Activated CD4-positive, alpha-beta T cell treated with anti-CD3 and anti-CD28 coated beads, Interleukin-2, amount 10 ng/mL, durations not matched to agents 7 days and 5 days (primary cell): ENCODE measurements around the gene ROR2. TPM values are rescaled to one million over a fixed set of nuclear protein-coding genes. Genes with fewer than 3 reads are reported as not detected.
A peak's percentile ranks its signal among the peaks of the same experiment; 100 is the strongest.

Source experiments
- CTCF ChIA-PET: fragments of 350-600 bp; sonication (Branson Sonifier 250); formaldehyde crosslinking; loops from one replicate; lab custom pipeline; 2021; ENCODE audit warnings: antibody characterized with exemption; lab: Charles Lee
- POLR2A ChIA-PET: fragments of 350-600 bp; sonication (Branson Sonifier 250); formaldehyde crosslinking; loops from one replicate; lab custom pipeline; 2021; ENCODE audit warnings: antibody characterized with exemption; lab: Charles Lee
- DNase-seq: peaks from one replicate; pipeline ENCODE4 v3.0.0-alpha.2; 2020
- H3K27ac Mint-ChIP-seq: one replicate; pipeline ENCODE4 v1.8.0; 2021; ENCODE audit warnings: mild to moderate bottlenecking, moderate library complexity, mixed read lengths
- H3K27me3 Mint-ChIP-seq: one replicate; pipeline ENCODE4 v1.8.0; 2021; ENCODE audit warnings: mixed read lengths
- H3K36me3 Mint-ChIP-seq: one replicate; pipeline ENCODE4 v1.8.0; 2021; ENCODE audit warnings: low read depth, mixed read lengths
- H3K4me1 Mint-ChIP-seq: one replicate; pipeline ENCODE4 v1.8.0; 2021; ENCODE audit warnings: mixed read lengths
- H3K4me3 Mint-ChIP-seq: one replicate; pipeline ENCODE4 v1.8.0; 2021; ENCODE audit warnings: mild to moderate bottlenecking, moderate library complexity, mixed read lengths
- H3K9me3 Mint-ChIP-seq: one replicate; pipeline ENCODE4 v1.8.0; 2021; ENCODE audit warnings: mixed read lengths
- total RNA-seq, 2 experiments: library from RNA; stranded (reverse); gene quantifications; one replicate each; pipeline ENCODE4 v1.2.3, GENCODE V29; 2021

The ROR2 gene
- total RNA-seq, 2 experiments from 2014 or later: 0.48 to 0.55 TPM

DNA sequence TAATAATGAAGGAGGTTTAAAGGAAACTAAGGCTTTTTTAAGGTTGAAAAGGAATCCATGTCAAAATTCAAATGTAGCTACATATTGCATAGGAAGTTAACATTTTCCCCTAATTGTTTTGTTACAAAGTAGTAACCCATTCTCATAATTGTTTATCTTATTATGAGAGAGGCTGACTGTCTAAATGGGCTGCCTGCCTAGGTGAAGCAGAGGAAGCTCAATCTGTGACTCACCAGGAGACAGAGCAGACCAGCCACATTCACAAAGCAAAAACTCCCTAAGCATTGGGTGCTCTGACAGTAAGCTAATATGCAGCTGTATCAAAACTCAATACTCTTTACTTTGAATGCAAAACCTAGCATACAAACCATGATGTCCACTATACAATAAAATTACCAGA, 208.5 kb downstream of the ROR2 start:
- H3K4me1 Mint-ChIP-seq: no peaks in the 10 kb centered on the region
- POLR2A ChIA-PET: no interaction called here
- CTCF ChIA-PET: interaction anchor here (0.8 kb wide), 1 partner anchor 14 kb away, joined by 3 read pairs; no protein-coding TSS in a partner anchor
- DNase-seq: no peak
- H3K36me3 Mint-ChIP-seq: no peaks in the 10 kb centered on the region
- no peak overlapping the region for H3K27ac Mint-ChIP-seq
- no peak overlapping the region for H3K4me3 Mint-ChIP-seq
- H3K27me3 Mint-ChIP-seq: peaks cover 4% of the 10 kb centered on the region
- no peaks in the 10 kb centered on the region for H3K9me3 Mint-ChIP-seq

DNA sequence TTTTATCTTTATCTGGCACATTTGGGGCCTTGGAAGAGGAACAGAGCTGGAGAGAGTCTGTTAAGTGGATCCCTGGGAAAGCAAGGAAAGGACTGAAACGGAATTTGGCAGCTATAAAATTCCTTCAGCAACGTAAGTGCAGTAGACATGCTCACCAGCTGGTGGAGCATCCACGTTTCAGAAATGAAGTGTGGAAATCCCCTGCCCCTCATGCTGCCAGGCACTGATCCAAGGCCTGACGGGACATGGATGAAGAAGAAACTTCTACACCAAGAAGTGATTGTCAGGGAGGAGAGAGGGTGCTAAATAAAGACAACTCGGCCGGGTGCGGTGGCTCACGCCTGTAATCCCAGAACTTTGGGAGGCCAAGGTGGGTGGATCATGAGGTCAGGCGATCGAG, 209.3 kb downstream of the ROR2 start:
- Mint-ChIP-seq H3K27ac (no peak overlapping the region), H3K36me3 (no peaks in the 10 kb centered on the region), H3K27me3 (peaks cover 4% of the 10 kb centered on the region), H3K9me3 (no peaks in the 10 kb centered on the region), H3K4me1 (no peaks in the 10 kb centered on the region), H3K4me3 (no peak overlapping the region)
- DNase-seq: no peak
- ChIA-PET POLR2A (no interaction called here), CTCF (interaction anchor here (0.6 to 0.8 kb wide), 2 partner anchors 13 to 125 kb away, joined by 3 to 4 read pairs; no protein-coding TSS in a partner anchor)

DNA sequence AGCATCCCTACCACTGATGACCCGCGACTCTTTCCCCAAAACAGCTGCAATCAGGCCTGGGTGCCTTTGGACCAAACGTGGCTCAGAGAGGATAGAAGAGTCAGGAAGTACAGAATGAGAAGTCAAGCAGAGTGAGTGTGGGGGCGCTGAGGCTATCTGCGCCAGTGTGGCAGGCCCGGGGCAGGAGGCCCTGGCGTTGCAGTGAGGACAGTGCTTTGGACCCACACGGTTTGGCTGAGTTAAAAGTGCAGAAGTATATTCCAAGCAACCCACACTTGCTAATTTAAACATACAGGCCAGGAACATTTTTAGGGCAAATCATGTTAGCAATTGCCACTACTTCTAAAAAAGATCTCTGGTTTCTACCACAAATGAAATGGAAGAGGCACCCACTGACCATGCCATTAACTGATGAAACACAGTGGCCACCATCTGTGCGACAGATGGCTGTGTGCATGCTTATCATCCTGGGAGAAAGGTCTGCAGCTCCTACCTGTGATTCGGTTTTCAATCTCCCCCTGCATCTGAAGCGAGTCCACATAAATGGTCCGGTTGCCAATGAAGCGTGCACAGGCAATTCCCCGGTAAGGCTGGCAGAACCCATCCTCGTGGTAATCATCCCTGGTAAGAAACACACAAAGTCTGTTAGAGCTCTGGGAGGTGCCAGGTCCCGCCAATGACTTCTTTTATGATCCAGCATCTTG, 213.0 kb downstream of the ROR2 start:
- Mint-ChIP-seq H3K4me1 (peaks cover 2% of the 10 kb centered on the region), H3K27me3 (peaks cover 7% of the 10 kb centered on the region), H3K36me3 (no peaks in the 10 kb centered on the region), H3K4me3 (no peak overlapping the region), H3K27ac (no peak overlapping the region), H3K9me3 (no peaks in the 10 kb centered on the region)
- ChIA-PET CTCF (interaction anchor here (1.2 kb wide), 1 partner anchor 9 kb away, joined by 3 read pairs; no protein-coding TSS in a partner anchor), POLR2A (no interaction called here)
- no peak for DNase-seq

DNA sequence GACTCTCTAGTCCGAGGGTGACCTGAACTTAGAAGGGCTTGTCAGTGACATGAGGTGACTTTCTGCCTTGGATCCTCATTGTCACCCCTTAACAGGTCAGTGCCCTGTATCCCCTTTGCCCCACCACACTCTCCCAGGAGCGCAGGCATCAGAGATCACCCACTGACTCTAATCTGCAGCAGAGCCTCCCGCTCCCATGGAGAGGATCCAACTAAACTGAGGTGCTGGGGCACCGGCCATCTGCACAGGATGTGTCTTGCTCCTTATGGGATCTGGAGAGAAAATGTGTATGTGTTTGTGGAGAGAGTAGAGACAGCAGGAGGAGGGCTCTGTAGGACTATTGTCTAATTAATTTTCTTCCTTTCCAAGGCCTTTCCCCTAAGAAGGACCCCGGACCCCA, 213.7 kb downstream of the ROR2 start:
- no peak for DNase-seq
- Mint-ChIP-seq H3K4me1 (peaks cover 2% of the 10 kb centered on the region), H3K4me3 (no peak overlapping the region), H3K27ac (no peak overlapping the region), H3K27me3 (peaks cover 7% of the 10 kb centered on the region), H3K9me3 (no peaks in the 10 kb centered on the region), H3K36me3 (no peaks in the 10 kb centered on the region)
- CTCF ChIA-PET: no interaction called here
- POLR2A ChIA-PET: no interaction called here

DNA sequence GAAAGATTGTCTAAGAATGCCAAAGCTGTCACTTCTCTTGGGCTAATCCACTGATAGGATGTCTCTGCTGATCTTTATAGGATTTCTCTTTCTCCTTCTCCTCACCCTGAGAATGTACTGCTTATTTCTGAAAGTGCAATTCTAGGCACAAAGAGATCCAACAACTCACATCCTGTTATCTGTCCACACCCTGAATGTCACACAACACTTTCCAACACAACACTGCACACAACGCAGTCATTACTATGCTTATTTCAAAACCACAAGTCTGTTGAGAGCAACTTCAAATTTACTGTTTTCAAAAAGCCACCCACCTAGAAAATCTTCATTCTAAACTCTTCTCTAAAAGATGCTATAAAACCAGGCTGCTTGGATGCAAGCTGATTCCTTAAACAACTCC, 215.0 kb downstream of the ROR2 start:
- Mint-ChIP-seq H3K9me3 (no peaks in the 10 kb centered on the region), H3K27me3 (peaks cover 7% of the 10 kb centered on the region), H3K4me3 (no peak overlapping the region), H3K4me1 (peaks cover 2% of the 10 kb centered on the region), H3K27ac (no peak overlapping the region), H3K36me3 (no peaks in the 10 kb centered on the region)
- no peak for DNase-seq
- ChIA-PET CTCF (interaction anchor here (1.3 to 1.5 kb wide), 2 partner anchors 13 to 17 kb away, joined by 3 to 5 read pairs; no protein-coding TSS in a partner anchor), POLR2A (no interaction called here)

DNA sequence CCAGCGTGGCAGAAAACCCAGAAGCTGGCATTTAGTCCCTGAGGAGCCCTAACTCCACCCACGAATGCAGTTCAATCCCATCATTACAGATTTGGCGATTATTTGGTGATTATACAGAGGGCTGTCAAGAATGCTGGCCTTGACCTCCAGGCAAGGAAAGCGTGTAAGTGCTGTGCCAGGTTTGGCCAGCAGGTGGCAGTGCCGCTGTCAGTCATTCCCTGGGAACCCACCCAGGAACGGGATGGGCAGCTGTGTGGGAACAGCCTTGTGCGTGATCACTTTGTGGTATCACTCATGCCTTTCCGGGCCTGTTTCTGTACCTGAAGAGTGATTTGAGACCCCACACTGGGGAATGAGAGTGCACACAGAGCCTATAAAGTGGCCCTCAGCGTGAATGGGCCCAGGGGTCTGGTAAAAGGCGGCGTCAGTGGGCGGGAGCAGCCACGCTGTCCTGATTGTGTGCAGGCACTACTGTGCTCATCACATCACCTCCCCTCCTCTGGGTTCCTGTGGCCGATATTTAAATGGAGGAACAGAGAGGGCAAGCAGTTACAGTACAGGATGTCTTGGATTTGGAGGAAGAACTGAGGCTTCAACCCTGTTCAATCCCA, 215.6 kb downstream of the ROR2 start:
- peaks cover 9% of the 10 kb centered on the region for H3K27me3 Mint-ChIP-seq

DNA sequence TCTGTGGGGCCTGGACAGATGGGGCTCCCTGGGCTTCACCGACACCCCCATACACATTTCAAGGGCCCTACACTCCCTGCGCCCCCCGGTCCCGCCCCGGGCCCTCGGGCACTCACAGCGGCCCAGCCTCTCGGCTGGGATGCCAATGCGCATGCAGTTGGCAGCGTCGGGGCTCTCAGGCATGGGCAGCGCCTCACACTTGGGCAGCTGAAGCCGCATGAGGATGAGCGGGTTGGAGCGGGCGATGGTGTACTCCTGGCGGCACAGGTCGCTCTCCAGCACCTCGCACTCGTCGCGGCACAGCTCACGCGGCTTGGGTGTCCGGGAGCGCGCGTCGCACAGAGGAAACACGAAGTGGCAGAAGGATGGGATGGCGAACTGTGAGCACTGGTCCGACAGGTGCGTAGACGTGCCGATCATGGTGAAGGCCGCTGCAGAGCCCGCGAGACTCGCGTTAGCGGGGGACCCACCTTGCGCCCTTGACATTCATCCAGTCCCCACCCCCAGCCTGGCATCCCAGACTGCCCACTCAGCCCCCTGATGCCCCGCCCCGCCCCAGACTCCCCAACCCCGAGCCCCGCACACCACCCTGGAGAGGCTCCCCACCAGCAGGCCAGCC, 216.9 kb downstream of the ROR2 start:
- POLR2A ChIA-PET: no interaction called here
- Mint-ChIP-seq H3K36me3 (no peaks in the 10 kb centered on the region), H3K27me3 (peaks cover 9% of the 10 kb centered on the region), H3K4me1 (peaks cover 2% of the 10 kb centered on the region), H3K27ac (no peak overlapping the region), H3K4me3 (no peak overlapping the region), H3K9me3 (no peaks in the 10 kb centered on the region)
- CTCF ChIA-PET: no interaction called here
- DNase-seq: no peak

More for the DNA sequence above, 215.6 kb downstream of the ROR2 start:
- H3K4me1 Mint-ChIP-seq: peaks cover 2% of the 10 kb centered on the region
- H3K9me3 Mint-ChIP-seq: no peaks in the 10 kb centered on the region
- POLR2A ChIA-PET: no interaction called here
- no peak overlapping the region for H3K27ac Mint-ChIP-seq
- peak; percentile 54 for DNase-seq
- H3K36me3 Mint-ChIP-seq: no peaks in the 10 kb centered on the region
- CTCF ChIA-PET: interaction anchor here (1.3 to 1.5 kb wide), 2 partner anchors 13 to 17 kb away, joined by 3 to 5 read pairs; no protein-coding TSS in a partner anchor
- H3K4me3 Mint-ChIP-seq: no peak overlapping the region

DNA sequence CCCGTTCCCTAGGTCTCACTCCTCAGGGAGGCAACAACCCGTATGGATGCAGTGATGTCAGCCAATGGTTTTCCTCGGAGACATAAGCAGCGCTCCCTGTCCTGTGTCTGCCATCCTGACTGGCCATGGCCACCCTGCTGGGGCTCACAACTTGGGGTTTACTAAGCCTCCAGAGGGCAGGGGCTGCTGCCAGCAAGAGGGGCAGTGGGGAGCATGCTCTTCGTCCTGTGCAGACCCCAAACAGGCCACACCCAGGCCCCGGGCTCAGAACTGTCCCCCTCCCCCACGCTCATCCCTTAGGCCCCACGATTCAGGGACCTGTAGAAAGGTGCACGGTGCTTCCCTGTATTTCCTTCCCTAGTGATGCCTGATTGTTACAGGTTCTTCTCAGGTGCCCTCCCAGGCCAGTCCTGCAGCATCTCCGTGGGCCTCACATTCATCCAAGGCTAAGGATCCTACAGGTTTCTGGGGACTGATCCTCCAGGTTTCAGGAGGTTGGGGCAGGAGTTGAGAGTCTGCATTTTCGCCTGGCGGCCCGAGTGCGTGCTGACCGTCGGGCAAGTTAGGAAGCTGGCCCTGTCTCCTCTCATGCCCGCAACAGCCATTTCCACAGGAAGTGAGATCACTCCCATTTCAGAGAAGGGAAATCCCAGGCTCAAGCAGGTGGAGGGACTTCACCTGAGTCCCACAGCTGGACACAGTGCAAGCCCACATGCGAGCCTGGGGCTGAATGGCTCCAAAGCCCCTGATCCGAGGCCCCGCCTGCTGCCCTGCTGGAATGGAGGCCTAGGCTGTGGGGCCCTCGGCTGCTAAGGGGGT, 217.6 kb downstream of the ROR2 start:
- Mint-ChIP-seq H3K9me3 (no peaks in the 10 kb centered on the region), H3K4me1 (peaks cover 3% of the 10 kb centered on the region), H3K36me3 (no peaks in the 10 kb centered on the region), H3K27me3 (peaks cover 9% of the 10 kb centered on the region), H3K27ac (no peak overlapping the region), H3K4me3 (no peak overlapping the region)
- DNase-seq: no peak
- ChIA-PET POLR2A (no interaction called here), CTCF (no interaction called here)

DNA sequence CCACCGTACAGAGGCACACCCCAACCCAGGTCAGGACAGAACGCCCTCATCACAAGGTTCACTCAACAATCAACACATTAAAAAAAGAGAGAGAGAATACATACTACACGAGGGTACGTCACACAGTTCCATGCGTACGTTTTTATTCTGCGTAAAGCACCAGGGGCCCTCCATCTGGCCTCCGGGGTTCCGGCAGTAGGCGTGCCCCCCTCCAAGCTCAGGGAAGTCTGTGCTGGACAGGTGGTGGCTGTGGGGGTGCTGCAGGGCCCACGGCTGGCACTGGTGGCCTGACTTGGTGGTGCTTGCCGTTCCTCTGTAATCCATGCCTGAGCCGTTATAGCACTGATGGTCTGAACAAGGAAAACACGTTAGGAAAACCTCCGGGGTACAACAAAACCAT, 219.2 kb downstream of the ROR2 start:
- Mint-ChIP-seq H3K27ac (no peak overlapping the region), H3K4me3 (no peak overlapping the region), H3K27me3 (peaks cover 4% of the 10 kb centered on the region), H3K4me1 (peaks cover 8% of the 10 kb centered on the region), H3K36me3 (no peaks in the 10 kb centered on the region), H3K9me3 (no peaks in the 10 kb centered on the region)
- POLR2A ChIA-PET: no interaction called here
- CTCF ChIA-PET: interaction anchor here (1.6 kb wide), 1 partner anchor 816 kb away, joined by 6 read pairs; no protein-coding TSS in a partner anchor
- DNase-seq: no peak

DNA sequence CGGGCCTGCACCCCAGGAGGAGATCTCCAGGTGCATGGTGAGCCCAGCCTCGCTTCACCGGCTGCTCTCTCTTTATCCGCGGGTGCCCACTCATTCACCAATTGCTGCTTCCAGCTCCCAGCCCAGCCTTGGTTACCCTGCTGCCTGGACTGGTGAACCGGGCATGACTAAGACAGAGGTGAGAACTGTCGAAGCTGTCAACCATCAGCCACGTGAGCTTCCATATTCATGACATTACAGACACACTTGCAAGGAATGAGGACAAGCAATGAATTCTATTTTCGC, 220.5 kb downstream of the ROR2 start:
- Mint-ChIP-seq H3K36me3 (no peaks in the 10 kb centered on the region), H3K27ac (no peak overlapping the region), H3K27me3 (peaks cover 4% of the 10 kb centered on the region), H3K4me3 (no peak overlapping the region), H3K9me3 (no peaks in the 10 kb centered on the region), H3K4me1 (peaks cover 7% of the 10 kb centered on the region)
- DNase-seq: no peak
- ChIA-PET CTCF (interaction anchor here (0.8 to 1.6 kb wide), 2 partner anchors 15 to 814 kb away, joined by 3 to 6 read pairs; no protein-coding TSS in a partner anchor), POLR2A (no interaction called here)

DNA sequence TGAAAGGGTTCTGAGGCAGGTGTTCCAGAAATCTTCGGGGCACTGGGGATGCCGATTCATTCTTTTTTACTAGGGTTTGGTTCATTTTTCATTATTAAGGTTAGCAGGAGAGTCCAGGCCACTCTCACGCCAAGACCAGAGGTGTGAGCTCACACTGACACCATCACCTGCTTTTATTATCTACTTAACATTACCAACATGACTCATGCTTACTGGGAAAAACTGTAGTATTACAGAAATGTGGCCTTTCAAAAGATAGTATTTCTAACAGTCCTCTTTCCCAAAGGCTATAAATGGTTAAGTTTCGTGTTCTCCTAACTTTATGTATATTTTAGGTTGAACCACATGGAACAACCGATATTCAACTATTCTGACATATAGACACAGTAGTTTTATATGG, 222.1 kb downstream of the ROR2 start:
- Mint-ChIP-seq H3K36me3 (no peaks in the 10 kb centered on the region), H3K4me1 (peaks cover 7% of the 10 kb centered on the region), H3K4me3 (no peak overlapping the region), H3K27me3 (peaks cover 2% of the 10 kb centered on the region), H3K27ac (no peak overlapping the region), H3K9me3 (no peaks in the 10 kb centered on the region)
- ChIA-PET CTCF (interaction anchor here (1.1 to 2.0 kb wide), 4 partner anchors 10 to 691 kb away, joined by 3 to 8 read pairs (median 3); no protein-coding TSS in a partner anchor), POLR2A (no interaction called here)
- no peak for DNase-seq

DNA sequence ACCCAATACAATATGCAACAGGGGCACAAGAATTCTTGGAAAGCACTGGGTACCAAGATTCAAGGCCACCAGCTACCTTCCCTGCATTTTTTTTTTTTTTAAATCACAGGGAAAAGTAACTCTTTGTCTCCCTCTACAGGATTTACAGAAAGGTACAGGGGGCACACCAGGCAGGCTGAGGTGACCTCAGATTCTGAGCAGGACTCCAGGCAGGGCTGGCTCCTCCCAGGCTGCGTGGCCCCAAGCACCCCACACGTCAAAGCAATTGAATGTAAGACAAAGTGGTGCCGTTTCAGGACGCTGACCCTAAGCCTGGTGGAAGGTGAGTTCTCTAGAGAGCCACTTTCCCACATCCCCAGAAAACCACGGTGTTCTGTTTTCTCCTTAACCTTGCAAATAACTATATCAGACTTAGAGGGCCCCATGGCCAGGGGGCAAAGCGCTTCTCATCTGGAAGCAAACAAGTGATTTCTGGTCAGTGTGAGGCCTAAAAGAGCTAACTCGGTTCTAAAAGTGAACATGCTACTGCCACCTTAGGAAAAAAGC, 222.6 kb downstream of the ROR2 start:
- Mint-ChIP-seq H3K4me3 (no peak overlapping the region), H3K4me1 (peaks cover 7% of the 10 kb centered on the region), H3K27me3 (peaks cover 4% of the 10 kb centered on the region), H3K27ac (no peak overlapping the region), H3K9me3 (no peaks in the 10 kb centered on the region), H3K36me3 (no peaks in the 10 kb centered on the region)
- DNase-seq: peak; percentile 40
- POLR2A ChIA-PET: interaction anchor here (0.5 to 0.6 kb wide), 2 partner anchors 55 to 1567 kb away, joined by 5 to 6 read pairs; no protein-coding TSS in a partner anchor
- CTCF ChIA-PET: interaction anchor here (0.6 to 2.0 kb wide), 12 partner anchors 10 to 812 kb away, joined by 3 to 8 read pairs (median 4); no protein-coding TSS in a partner anchor
